GM11168 (cell line): ENCODE measurements around the gene RNF223.
"Not testable (repeated sequence)": the region's sequence is repeated elsewhere in the genome, so short reads cannot be mapped to it uniquely, and the experiment has no call there.

ENCODE experiments used
- in situ Hi-C: fragments of 300-500 bp; cut with MboI; formaldehyde crosslinking; loops from one replicate; pipeline ENCODE4 v1.12.0; 2022; ENCODE audit warnings: low sequenced_read_pairs; ENCODE audit not compliant: unreplicated experiment

Gene RNF223

GRCh38 chr1:1088801-1089680, 14.9 kb upstream of the RNF223 start:
- in situ Hi-C loops = no loop called here

- in situ Hi-C loops = no loop called here
These were observed 14.1 kb upstream of the RNF223 start for GRCh38 chr1:1088029-1088800.

- in situ Hi-C loops = no loop called here
These were observed 13.4 kb upstream of the RNF223 start for GRCh38 chr1:1087351-1088028.

GRCh38 chr1:1086911-1087341, 12.8 kb upstream of the RNF223 start:
- in situ Hi-C loops = no loop called here

DNA sequence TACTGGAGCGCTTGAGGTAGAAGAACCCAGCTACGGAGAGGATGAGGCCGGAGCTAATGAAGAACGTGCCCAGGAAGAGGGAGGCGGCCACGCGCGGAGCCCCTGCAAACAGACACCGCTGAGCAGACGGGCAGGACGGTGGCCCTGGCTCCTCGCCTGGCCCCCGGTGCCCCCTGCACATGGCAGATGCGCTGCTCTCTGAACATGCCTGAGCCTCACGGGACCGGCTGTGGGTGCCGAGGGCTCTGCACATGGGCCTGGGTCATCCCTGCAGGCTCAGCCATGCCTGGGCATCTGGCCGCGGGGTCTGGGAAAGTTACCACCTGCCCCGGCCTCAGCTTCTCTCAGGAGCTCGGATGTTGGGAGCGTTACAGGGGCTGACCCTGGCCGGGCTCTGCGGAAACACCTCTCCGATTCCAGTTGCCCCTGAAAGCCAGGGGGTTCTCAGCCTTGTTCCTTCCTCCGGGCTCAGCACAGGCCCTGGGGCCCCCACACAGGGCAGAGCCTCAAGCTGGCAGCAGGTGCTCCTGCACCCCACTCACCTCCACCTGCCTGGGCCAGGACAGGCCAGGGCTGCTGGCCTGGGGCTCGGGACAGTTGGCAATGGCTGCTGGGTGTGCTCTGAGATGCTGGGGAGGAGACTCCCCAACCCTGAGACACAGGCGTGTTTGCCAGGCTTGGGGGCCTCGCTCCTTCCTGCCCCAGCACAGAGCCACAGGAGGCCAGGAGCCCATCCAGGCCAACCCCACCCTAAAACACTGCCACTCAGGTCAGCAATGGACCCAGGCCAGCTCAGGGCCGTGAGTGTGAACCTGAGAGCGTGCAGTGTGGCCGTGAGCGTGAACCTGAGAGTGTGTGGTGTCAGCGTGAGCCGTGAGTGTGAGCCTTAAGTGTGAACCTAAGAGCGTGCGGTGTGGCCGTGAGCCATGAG, 12.1 kb upstream of the RNF223 start:
- in situ Hi-C loops = no loop called here

DNA sequence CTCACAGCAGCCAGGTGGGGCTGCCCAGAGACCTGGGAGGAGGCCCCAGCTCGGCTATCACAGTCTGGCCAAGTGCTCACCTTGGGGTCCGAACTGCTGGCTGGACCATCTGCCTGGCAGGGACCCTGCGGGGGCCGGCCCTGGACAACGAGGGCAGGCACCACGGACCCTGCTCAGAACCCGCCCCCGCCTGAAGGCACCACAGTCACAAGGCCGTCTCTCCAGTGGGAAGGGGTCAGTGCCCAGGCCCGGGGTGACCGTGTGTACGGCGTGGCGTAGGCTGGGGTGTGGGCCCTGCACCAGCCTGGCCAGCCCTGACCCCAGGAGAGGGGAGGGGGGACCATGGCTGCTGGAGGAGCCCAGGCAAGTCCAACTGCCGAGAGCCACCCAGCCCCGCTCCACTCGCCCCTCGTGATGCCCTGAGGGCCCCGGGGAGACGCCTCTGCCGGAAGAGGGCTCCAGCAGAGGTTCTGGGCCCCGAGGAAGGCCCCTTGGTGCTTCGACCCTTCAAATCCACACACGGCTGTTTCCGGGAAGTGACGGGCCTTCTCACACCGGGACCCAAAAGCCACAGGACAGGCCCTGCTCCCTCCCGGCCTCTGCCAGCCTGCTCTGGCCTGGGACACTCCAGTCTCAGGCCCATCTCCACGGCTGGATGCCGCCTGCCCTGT, 11.2 kb upstream of the RNF223 start:
- in situ Hi-C loops = no loop called here

GRCh38 chr1:1084372-1085170, 10.5 kb upstream of the RNF223 start:
- in situ Hi-C loops = no loop called here

- in situ Hi-C loops = no loop called here
These were observed 9.6 kb upstream of the RNF223 start for GRCh38 chr1:1083416-1084371.

- in situ Hi-C loops = no loop called here
These were observed 8.8 kb upstream of the RNF223 start for GRCh38 chr1:1082776-1083415.

GRCh38 chr1:1082239-1082775, 8.2 kb upstream of the RNF223 start:
- in situ Hi-C loops = no loop called here

- in situ Hi-C loops = no loop called here
These were observed 7.5 kb upstream of the RNF223 start for GRCh38 chr1:1081311-1082238.

DNA sequence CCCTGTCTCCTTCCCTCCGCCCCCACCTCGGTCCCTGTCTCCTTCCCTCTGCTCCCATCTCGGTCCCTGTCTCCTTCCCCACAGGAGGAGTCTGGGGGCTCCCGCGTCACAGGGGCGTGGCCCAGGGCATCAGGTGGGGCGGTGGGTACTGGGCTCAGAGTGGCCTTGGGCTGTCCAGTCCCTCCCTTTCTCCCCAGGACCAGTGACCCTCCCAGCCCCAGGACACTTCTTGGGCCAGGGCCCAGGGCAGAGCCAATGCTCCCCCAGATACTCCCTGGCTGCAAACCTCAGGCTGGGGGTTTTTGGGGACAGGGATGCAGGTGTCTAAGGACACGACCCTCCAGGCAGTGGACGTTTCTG, 6.8 kb upstream of the RNF223 start:
- in situ Hi-C loops = no loop called here

- in situ Hi-C loops = no loop called here
These were observed 6.1 kb upstream of the RNF223 start for GRCh38 chr1:1080122-1080757.

- in situ Hi-C loops = no loop called here
These were observed 5.5 kb upstream of the RNF223 start for GRCh38 chr1:1079408-1080121.

- in situ Hi-C loops = not testable (repeated sequence)
These were observed 3.3 kb upstream of the RNF223 start for GRCh38 chr1:1077396-1077795.
